SK-N-SH (cell line): Measurements from ENCODE around the gene TGFB3.

ENCODE experiments used
- EZH2phosphoT487 ChIP-seq: fragments of 200-600 bp; sonication (generic); IDR thresholded peaks from 2 replicates; pipeline ENCODE4 v1.6.1; 2017; ENCODE audit warnings: low read depth, mixed run types, mild to moderate bottlenecking, antibody characterized with exemption, moderate library complexity, borderline replicate concordance
- FOXM1 ChIP-seq: IDR thresholded peaks from 2 replicates; pipeline ENCODE4 v1.4.0; 2012; ENCODE audit warnings: low read depth, mild to moderate bottlenecking
- MXI1 ChIP-seq: IDR thresholded peaks from 2 replicates; pipeline ENCODE4 v1.6.1; 2012; ENCODE audit warnings: mild to moderate bottlenecking, low read depth, low read length, improper control_type of control experiment
- POLR2AphosphoS5 ChIP-seq: IDR thresholded peaks from 2 replicates; pipeline ENCODE4 v1.6.1; 2012; ENCODE audit warnings: low read depth, low read length
- RCOR1 ChIP-seq: fragments of 150-350 bp; IDR thresholded peaks from 2 replicates; pipeline ENCODE4 v1.6.1; 2017; ENCODE audit warnings: antibody characterized with exemption, low read length
- SMC3 ChIP-seq: IDR thresholded peaks from 2 replicates; pipeline ENCODE4 v1.6.1; 2012; ENCODE audit warnings: low read depth, low read length, improper control_type of control experiment
- TCF12 ChIP-seq: IDR thresholded peaks from 2 replicates; pipeline ENCODE4 v1.4.0; 2012
- TEAD4 ChIP-seq: IDR thresholded peaks from 2 replicates; pipeline ENCODE4 v1.4.0; 2012; ENCODE audit warnings: mild to moderate bottlenecking, borderline replicate concordance; ENCODE audit not compliant: insufficient read depth
- YY1 ChIP-seq: IDR thresholded peaks from 2 replicates; pipeline ENCODE4 v1.4.0; 2012; ENCODE audit warnings: low read depth, mild to moderate bottlenecking
- TF ChIP-seq, protein P1 (sequence below): IDR thresholded peaks from 2 replicates; pipeline ENCODE4 v1.4.0; 2012; ENCODE audit warnings: low read depth
- TF ChIP-seq, protein P2 (sequence below): fragments of 200-600 bp; sonication (generic); IDR thresholded peaks from 2 replicates; pipeline ENCODE4 v1.6.1; 2017; ENCODE audit warnings: antibody characterized with exemption, mild to moderate bottlenecking, moderate library complexity
- TF ChIP-seq, protein P3 (sequence below): IDR thresholded peaks from 2 replicates; pipeline ENCODE4; 2012
- TF ChIP-seq, protein P4 (sequence below): fragments of 150-350 bp; IDR thresholded peaks from 2 replicates; pipeline ENCODE4 v1.6.1; 2016; ENCODE audit warnings: mild to moderate bottlenecking, low read depth, low read length
- TF ChIP-seq, protein P5 (sequence below): fragments of 150-350 bp; IDR thresholded peaks from 2 replicates; pipeline ENCODE4 v1.6.1; 2017; ENCODE audit warnings: antibody characterized with exemption, low read length, low read depth, borderline replicate concordance

DNA sequence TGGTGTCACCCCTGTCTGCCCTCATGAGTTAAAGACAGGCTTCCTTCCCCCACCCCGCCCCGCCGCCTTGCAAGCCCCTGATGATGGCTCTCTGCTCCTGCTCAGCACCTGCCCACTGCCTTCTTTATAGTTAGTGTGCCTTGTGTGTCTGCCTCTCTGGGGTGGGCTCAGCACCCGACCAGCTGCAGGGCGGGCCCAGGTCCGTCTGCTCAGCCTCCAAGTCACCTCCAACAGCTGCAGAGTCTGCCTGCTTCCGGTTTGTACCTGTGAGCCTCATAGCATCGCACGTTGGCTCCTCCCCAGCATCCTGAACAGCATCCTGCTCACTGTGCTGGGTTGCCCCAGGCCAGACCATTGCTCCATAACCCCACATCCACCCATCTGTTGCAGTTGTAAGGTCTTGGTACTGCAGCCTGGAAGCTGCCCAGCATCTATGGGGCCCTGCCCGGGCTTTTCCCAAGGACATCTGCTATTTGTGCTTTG is 3.5 kb downstream of the TGFB3 start:
- TF ChIP-seq, protein P1, sequence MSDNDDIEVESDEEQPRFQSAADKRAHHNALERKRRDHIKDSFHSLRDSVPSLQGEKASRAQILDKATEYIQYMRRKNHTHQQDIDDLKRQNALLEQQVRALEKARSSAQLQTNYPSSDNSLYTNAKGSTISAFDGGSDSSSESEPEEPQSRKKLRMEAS = no peak
- TF ChIP-seq, protein P2, sequence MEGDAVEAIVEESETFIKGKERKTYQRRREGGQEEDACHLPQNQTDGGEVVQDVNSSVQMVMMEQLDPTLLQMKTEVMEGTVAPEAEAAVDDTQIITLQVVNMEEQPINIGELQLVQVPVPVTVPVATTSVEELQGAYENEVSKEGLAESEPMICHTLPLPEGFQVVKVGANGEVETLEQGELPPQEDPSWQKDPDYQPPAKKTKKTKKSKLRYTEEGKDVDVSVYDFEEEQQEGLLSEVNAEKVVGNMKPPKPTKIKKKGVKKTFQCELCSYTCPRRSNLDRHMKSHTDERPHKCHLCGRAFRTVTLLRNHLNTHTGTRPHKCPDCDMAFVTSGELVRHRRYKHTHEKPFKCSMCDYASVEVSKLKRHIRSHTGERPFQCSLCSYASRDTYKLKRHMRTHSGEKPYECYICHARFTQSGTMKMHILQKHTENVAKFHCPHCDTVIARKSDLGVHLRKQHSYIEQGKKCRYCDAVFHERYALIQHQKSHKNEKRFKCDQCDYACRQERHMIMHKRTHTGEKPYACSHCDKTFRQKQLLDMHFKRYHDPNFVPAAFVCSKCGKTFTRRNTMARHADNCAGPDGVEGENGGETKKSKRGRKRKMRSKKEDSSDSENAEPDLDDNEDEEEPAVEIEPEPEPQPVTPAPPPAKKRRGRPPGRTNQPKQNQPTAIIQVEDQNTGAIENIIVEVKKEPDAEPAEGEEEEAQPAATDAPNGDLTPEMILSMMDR = no peak
- TF ChIP-seq TEAD4 = no peak
- TF ChIP-seq EZH2phosphoT487 = no peak
- TF ChIP-seq, protein P3, sequence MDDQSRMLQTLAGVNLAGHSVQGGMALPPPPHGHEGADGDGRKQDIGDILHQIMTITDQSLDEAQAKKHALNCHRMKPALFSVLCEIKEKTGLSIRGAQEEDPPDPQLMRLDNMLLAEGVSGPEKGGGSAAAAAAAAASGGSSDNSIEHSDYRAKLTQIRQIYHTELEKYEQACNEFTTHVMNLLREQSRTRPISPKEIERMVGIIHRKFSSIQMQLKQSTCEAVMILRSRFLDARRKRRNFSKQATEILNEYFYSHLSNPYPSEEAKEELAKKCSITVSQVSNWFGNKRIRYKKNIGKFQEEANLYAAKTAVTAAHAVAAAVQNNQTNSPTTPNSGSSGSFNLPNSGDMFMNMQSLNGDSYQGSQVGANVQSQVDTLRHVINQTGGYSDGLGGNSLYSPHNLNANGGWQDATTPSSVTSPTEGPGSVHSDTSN = no peak
- TF ChIP-seq FOXM1 = no peak
- TF ChIP-seq, protein P4, sequence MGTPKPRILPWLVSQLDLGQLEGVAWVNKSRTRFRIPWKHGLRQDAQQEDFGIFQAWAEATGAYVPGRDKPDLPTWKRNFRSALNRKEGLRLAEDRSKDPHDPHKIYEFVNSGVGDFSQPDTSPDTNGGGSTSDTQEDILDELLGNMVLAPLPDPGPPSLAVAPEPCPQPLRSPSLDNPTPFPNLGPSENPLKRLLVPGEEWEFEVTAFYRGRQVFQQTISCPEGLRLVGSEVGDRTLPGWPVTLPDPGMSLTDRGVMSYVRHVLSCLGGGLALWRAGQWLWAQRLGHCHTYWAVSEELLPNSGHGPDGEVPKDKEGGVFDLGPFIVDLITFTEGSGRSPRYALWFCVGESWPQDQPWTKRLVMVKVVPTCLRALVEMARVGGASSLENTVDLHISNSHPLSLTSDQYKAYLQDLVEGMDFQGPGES = no peak
- no peak for TF ChIP-seq YY1
- TF ChIP-seq RCOR1 = no peak; the same call in 1 of the 2 replicates
- no peak for TF ChIP-seq MXI1
- TF ChIP-seq TCF12 = peak; percentile 6; the same call in 1 of the 2 replicates
- TF ChIP-seq POLR2AphosphoS5 = no peak
- TF ChIP-seq, protein P5, sequence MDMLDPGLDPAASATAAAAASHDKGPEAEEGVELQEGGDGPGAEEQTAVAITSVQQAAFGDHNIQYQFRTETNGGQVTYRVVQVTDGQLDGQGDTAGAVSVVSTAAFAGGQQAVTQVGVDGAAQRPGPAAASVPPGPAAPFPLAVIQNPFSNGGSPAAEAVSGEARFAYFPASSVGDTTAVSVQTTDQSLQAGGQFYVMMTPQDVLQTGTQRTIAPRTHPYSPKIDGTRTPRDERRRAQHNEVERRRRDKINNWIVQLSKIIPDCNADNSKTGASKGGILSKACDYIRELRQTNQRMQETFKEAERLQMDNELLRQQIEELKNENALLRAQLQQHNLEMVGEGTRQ = no peak
- TF ChIP-seq SMC3 = no peak
